Neural cell (in vitro differentiated cells): ENCODE measurements around the gene SLC6A4. TPM values are rescaled to one million over a fixed set of nuclear protein-coding genes. Genes with fewer than 3 reads are reported as not detected.

Experiments used
- H2AFZ ChIP-seq: fragments of 200-600, 300-800 bp; sonication (generic), shearing (Covaris generic); 2 replicates; pipeline ENCODE4 v1.6.0; 2014; ENCODE audit warnings: low read depth, mild to moderate bottlenecking, antibody characterized with exemption, low read length, moderate library complexity
- H3F3A ChIP-seq: fragments of 200-600 bp; shearing (Covaris generic); 2 replicates; pipeline ENCODE4 v1.6.1; 2016; ENCODE audit warnings: mild to moderate bottlenecking, moderate library complexity, mixed read lengths, antibody characterized with exemption, low read length; ENCODE audit not compliant: insufficient read depth, poor library complexity, severe bottlenecking
- H3K27ac ChIP-seq: fragments of 200-600, 300-800 bp; sonication (generic), shearing (Covaris generic); 2 replicates; pipeline ENCODE4 v1.5.1; 2014; ENCODE audit warnings: mild to moderate bottlenecking, low read length, moderate library complexity
- H3K27me3 ChIP-seq: fragments of 300-800, 200-600 bp; sonication (generic), shearing (Covaris generic); 2 replicates; pipeline ENCODE4 v1.6.0; 2014; ENCODE audit warnings: mild to moderate bottlenecking, low read depth, low read length, moderate library complexity; ENCODE audit not compliant: insufficient read depth
- H3K36me3 ChIP-seq: fragments of 300-800, 200-600 bp; sonication (generic), shearing (Covaris generic); 2 replicates; pipeline ENCODE4 v1.5.1; 2014; ENCODE audit warnings: mild to moderate bottlenecking, antibody characterized with exemption, low read length, moderate library complexity; ENCODE audit not compliant: insufficient read depth
- H3K4me2 ChIP-seq: fragments of 300-800, 200-600 bp; sonication (generic), shearing (Covaris generic); 2 replicates; pipeline ENCODE4 v1.6.0; 2014; ENCODE audit warnings: mild to moderate bottlenecking, low read length
- H3K4me3 ChIP-seq: fragments of 300-800, 200-600 bp; sonication (generic), shearing (Covaris generic); 2 replicates; pipeline ENCODE4 v1.5.1; 2014; ENCODE audit warnings: mild to moderate bottlenecking, low read length, moderate library complexity
- H3K79me2 ChIP-seq: fragments of 200-600 bp; shearing (Covaris generic); replicated peaks from 2 replicates; pipeline ENCODE4 v1.6.0; 2014; ENCODE audit warnings: mild to moderate bottlenecking, low read length, moderate library complexity; ENCODE audit not compliant: insufficient read depth
- H3K9ac ChIP-seq: fragments of 300-800, 200-600 bp; sonication (generic), shearing (Covaris generic); 2 replicates; pipeline ENCODE4 v1.6.1; 2016; ENCODE audit warnings: mild to moderate bottlenecking, low read length, mixed read lengths
- H3K9me2 ChIP-seq: fragments of 200-600 bp; shearing (Covaris generic); 2 replicates; pipeline ENCODE4 v1.6.1; 2016; ENCODE audit warnings: mild to moderate bottlenecking, low read length, mixed read lengths; ENCODE audit not compliant: insufficient read depth
- H3K9me3 ChIP-seq: fragments of 200-600, 300-800 bp; sonication (generic), shearing (Covaris generic); 2 replicates; pipeline ENCODE4 v1.6.1; 2016; ENCODE audit warnings: mild to moderate bottlenecking, mixed run types, low read length, moderate library complexity, mixed read lengths
- H4K20me1 ChIP-seq: fragments of 200-600 bp; shearing (Covaris generic); 2 replicates; pipeline ENCODE4 v1.6.1; 2016; ENCODE audit warnings: mild to moderate bottlenecking, mixed run types; ENCODE audit not compliant: insufficient read depth
- CTCF ChIP-seq: fragments of 450-650 bp; IDR thresholded peaks from 2 replicates; pipeline ENCODE4 v1.5.1; 2014; ENCODE audit warnings: antibody characterized with exemption, mild to moderate bottlenecking, moderate library complexity; ENCODE audit not compliant: poor library complexity, severe bottlenecking
- EP300 ChIP-seq: fragments of 450-650 bp; conservative IDR thresholded peaks from 2 replicates; pipeline ENCODE4 v1.6.1; 2014; ENCODE audit warnings: antibody characterized with exemption, mild to moderate bottlenecking, moderate library complexity; ENCODE audit not compliant: poor library complexity, severe bottlenecking
- EZH2 ChIP-seq: fragments of 200-600, 300-800 bp; shearing (Covaris generic), sonication (generic); IDR thresholded peaks from 2 replicates; pipeline ENCODE4 v1.6.1; 2014; ENCODE audit warnings: antibody characterized with exemption, low read length, borderline replicate concordance, mild to moderate bottlenecking; ENCODE audit not compliant: insufficient read depth, poor library complexity, severe bottlenecking
- MXI1 ChIP-seq: fragments of 450-650 bp; conservative IDR thresholded peaks from 2 replicates; pipeline ENCODE4 v1.6.1; 2014; ENCODE audit warnings: antibody characterized with exemption, mild to moderate bottlenecking; ENCODE audit not compliant: poor library complexity, severe bottlenecking
- POLR2AphosphoS5 ChIP-seq: IDR thresholded peaks from 2 replicates; pipeline ENCODE4 v1.6.1; 2012
- RAD21 ChIP-seq: fragments of 450-650 bp; conservative IDR thresholded peaks from 2 replicates; pipeline ENCODE4 v1.6.1; 2014; ENCODE audit warnings: antibody characterized with exemption, mild to moderate bottlenecking, moderate library complexity
- REST ChIP-seq: IDR thresholded peaks from 2 replicates; pipeline ENCODE4 v1.6.1; 2012; ENCODE audit warnings: borderline replicate concordance
- SMC3 ChIP-seq: fragments of 450-650 bp; conservative IDR thresholded peaks from 2 replicates; pipeline ENCODE4 v1.6.1; 2014; ENCODE audit warnings: antibody characterized with exemption, mild to moderate bottlenecking, moderate library complexity; ENCODE audit not compliant: poor library complexity
- TAF1 ChIP-seq: IDR thresholded peaks from 2 replicates; pipeline ENCODE4 v1.6.1; 2012; ENCODE audit warnings: low read depth
- polyA plus RNA-seq: library from polyadenylated mRNA; depleted of rRNA; stranded (reverse); fragments of >200 nt; gene quantifications from 2 replicates; pipeline ENCODE4 v1.2.3, GENCODE V29; 2014

SLC6A4 gene
- polyA plus RNA-seq, 1 donor from 2014 or later: 1.1 TPM

GRCh38 chr17:30196504-30196903, 39.0 kb downstream of the SLC6A4 start:
- no peaks in the 10 kb centered on the region for H3K9me2 ChIP-seq
- TF ChIP-seq POLR2AphosphoS5 (no peak), CTCF (no peak), SMC3 (no peak), RAD21 (no peak), TAF1 (no peak), EP300 (no peak), MXI1 (no peak), EZH2 (no peak), REST (no peak)

DNA sequence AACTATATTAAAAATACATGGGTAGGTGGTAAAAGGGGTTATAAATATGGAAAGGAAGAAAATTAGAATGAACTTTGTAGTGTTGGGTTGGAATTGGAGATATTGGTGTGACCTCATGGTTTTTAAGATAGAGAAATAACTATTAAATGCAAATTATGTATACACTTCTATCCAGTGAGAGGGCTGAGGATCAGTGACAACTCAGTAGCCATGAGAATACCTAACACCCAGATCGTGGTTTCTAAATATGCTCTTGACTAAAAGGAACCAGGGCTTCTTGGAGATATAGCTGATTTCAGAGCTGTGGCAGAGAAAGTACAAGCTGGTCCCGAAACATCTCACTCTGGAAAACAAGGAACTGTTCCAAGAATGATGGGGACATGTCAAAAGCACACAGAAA, 44.4 kb downstream of the SLC6A4 start:
- Histone ChIP-seq H3K36me3 (no peaks in the 10 kb centered on the region), H3K4me2 (no peak overlapping the region), H2AFZ (no peak overlapping the region), H4K20me1 (no peaks in the 10 kb centered on the region), H3K27ac (no peak overlapping the region), H3F3A (no peaks in the 10 kb centered on the region), H3K4me3 (no peak overlapping the region), H3K9ac (no peak overlapping the region), H3K9me3 (no peaks in the 10 kb centered on the region), H3K27me3 (no peaks in the 10 kb centered on the region), H3K79me2 (no peaks in the 10 kb centered on the region), H3K9me2 (no peaks in the 10 kb centered on the region)
- TF ChIP-seq RAD21 (no peak), TAF1 (no peak), REST (no peak)

More at GRCh38 chr17:30196504-30196903, 39.0 kb downstream of the SLC6A4 start:
- H3K79me2 ChIP-seq: no peaks in the 10 kb centered on the region
- H3K4me2 ChIP-seq: no peak overlapping the region
- H2AFZ ChIP-seq: no peak overlapping the region
- H3K36me3 ChIP-seq: no peaks in the 10 kb centered on the region
- H3F3A ChIP-seq: no peaks in the 10 kb centered on the region
- no peaks in the 10 kb centered on the region for H4K20me1 ChIP-seq
- H3K9me3 ChIP-seq: no peaks in the 10 kb centered on the region
- H3K27ac ChIP-seq: no peak overlapping the region
- no peak overlapping the region for H3K4me3 ChIP-seq
- H3K9ac ChIP-seq: no peak overlapping the region
- no peaks in the 10 kb centered on the region for H3K27me3 ChIP-seq
